Measurements from ENCODE around the gene KAT14.

The KAT14 gene

GRCh38 chr20:18164356-18164755 is 26.7 kb downstream of the KAT14 start:
- H3K4me3 ChIP-seq (ENCODE audit: low read length): no peak overlapping the region
- peak; percentile 88 for DNase-seq (ENCODE audit: low read depth)
- TF ChIP-seq CTCF (IDR thresholded peaks at IDR 0.05; ENCODE audit: insufficient read depth, low read depth, low read length, missing control alignments): no peak

- H3K4me3 ChIP-seq (ENCODE audit: low read length): no peak overlapping the region
- DNase-seq (ENCODE audit: low read depth): no peak
- TF ChIP-seq CTCF (IDR thresholded peaks at IDR 0.05; ENCODE audit: insufficient read depth, low read depth, low read length, missing control alignments): no peak
These were observed 27.9 kb downstream of the KAT14 start for GRCh38 chr20:18165553-18165952.

DNA sequence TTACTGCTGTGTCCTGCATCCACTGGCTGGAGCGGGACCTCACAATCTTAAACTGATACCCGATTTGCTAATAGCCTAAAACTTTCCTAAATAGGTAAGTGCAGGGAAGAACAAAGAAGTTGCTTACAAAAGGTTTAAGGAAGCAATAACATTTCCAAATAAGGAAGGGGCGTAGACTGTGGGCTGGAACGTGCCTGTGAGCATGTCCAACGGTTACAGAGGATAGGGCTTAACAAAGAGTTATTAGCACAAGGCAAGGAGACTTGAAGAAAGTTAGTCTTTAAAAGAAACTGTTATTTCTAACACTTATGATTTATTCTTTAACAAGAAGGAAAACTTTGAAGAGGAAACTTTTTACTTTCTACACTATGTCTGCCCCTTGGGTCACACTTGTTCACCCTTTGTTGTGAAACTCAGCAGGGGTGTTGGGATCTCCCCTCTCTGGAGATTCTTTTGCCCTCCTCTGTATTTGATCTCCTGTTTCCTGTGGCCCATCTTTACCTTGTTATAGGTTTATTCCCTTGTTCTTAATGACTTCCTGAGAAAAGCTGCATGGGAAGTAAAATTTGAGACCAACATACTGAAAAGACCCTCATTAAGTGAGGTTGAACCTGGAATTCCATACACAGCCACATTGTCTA is 28.7 kb downstream of the KAT14 start:
- no peak for TF ChIP-seq CTCF (IDR thresholded peaks at IDR 0.05; ENCODE audit: insufficient read depth, low read depth, low read length, missing control alignments)
- H3K4me3 ChIP-seq (ENCODE audit: low read length): no peak overlapping the region
- peak; percentile 43 for DNase-seq (ENCODE audit: low read depth)

DNA sequence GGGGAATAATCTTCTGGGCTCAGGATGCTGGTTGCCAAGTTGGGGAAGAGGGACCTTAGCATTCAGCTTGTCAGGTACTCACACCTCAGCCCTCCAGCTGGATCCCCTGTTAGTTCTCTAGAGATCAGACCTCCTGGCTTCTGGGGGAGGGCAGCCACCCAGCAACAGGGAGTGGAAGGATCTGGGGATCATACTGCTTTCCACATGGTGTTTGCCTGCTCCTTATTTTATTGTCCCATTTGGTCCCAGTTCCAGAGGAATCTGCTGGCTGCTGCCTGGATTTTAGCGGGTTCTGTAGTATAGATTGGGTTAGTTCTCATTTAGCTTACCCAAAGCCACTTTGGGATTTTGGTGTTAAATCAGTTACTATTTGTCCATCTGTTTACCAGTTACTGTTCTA is 29.3 kb downstream of the KAT14 start:
- H3K4me3 ChIP-seq (ENCODE audit: low read length): no peak overlapping the region
- DNase-seq (ENCODE audit: low read depth): no peak
- no peak for TF ChIP-seq CTCF (IDR thresholded peaks at IDR 0.05; ENCODE audit: insufficient read depth, low read depth, low read length, missing control alignments)

GRCh38 chr20:18172379-18172778 is 34.7 kb downstream of the KAT14 start:
- no peak for DNase-seq (ENCODE audit: low read depth)
- no peak for TF ChIP-seq CTCF (IDR thresholded peaks at IDR 0.05; ENCODE audit: insufficient read depth, low read depth, low read length, missing control alignments)
- H3K4me3 ChIP-seq (ENCODE audit: low read length): no peak overlapping the region

DNA sequence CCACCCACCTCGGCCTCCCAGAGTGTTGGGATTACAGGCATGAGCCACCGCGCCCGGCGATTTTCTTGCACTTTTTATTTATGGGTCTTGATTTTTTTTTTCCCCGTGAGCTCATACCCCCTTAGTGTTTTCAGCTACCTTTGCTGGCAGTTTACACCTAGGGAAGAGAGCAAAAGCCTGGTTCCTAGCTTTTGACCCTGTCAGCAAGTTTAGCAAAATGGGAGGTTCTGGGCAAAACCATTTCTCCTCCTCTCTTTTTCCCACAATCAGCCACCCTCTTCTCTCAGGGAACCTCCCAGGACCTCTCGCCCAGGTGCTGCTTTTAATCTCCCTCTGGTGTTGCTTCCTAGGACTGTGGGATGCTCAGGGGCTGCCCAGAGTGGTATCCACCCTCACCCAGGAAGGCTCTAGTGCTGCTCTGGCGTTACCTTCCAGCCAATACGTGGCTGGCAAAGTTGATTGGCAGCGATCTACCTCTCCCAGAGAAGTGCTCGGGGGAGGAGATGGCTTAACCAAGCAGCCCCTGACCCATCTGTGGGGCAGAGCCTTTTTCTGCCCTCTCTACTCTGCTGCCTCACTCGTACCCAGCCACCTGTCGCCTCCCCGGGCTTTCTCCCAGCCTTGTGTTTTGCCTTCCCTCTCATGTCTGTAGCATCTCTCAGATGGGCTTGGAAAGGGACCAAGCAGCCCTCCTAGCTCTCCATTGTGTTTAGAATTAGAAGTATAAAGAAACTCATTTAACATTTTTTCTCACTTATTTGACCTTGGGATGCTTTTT is 37.4 kb downstream of the KAT14 start:
- H3K4me3 ChIP-seq (ENCODE audit: low read length): no peak overlapping the region
- no peak for DNase-seq (ENCODE audit: low read depth)
- no peak for TF ChIP-seq CTCF (IDR thresholded peaks at IDR 0.05; ENCODE audit: insufficient read depth, low read depth, low read length, missing control alignments)
